ENCODE measurements around the gene NFIA.

NFIA gene

DNA sequence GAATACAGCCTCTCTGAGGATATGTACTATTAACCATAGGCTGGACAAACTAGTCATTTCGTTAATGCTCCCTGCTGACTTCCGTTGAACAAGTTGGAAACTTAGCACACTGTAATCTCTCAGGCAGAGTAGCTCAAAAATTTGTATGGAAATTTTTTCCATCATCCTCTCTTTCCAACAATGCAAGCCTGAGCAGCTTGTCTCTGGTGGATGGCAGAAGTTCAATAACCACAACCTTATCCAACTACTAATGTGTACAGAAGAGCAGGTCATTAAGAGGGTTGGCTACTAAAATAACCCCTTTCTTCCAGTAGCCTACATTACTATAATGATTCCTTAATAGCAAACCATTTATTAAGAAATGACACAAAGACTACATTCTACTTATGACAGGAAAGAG lies 262.3 kb downstream of the NFIA start:
- DNase-seq, result no peak

DNA sequence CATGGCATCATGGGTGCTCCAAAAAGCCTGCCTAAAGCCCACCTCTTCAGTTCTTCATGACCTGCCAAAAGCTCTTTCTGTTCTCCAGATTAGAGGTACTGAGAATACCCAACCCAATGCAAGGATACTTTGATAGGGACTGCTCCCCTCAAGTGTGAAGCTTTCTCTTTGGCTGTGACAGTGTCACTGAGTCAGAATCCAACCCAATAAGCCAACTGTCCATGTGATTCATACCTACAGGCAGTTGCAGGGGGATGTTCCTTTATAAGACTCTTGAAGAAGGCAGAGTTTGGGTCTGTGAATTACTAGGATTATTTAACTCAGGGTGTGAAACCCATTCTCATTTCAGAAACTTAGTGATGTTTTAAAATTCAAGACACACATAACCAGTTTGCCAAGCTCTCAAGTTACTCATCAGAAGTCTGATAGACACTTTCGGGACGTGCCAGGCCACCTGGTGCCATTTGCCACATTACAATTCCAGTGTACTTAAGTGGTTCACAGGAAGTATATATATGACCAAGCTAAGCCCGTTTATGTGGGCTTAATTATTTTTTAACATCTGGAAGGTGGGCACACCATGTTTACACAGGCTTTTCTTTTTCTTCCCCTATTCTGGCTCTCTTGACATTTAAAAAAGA lies 265.8 kb downstream of the NFIA start:
- DNase-seq, result no peak

DNA sequence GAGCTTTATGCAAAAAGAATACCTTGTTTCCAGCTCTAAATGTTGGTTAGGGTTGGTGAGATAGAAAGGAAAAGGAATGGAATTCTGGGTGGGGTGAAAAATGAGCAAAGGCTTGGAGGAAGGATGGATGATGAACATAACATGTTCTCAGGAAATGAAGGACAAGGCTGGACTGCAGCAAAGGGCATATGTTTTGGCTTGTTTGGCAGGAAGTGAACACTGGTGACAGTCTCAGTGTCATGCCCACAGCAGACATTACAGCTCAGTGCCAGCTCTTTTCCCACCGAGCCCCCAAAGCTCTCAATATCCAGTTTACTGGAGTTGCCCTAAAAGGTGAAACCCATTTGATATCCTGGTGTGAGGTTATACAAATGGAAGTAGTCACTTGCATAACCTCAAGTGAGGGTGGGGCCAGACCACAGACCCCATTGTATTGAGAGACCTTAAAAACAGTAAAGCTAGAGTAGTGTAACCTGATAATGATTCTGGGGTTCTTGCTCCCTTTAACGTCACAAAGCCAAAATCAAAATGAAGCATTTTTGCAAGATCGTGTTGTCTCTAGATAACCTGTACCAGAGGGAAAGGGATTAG lies 270.6 kb downstream of the NFIA start:
- DNase-seq, result no peak

DNA sequence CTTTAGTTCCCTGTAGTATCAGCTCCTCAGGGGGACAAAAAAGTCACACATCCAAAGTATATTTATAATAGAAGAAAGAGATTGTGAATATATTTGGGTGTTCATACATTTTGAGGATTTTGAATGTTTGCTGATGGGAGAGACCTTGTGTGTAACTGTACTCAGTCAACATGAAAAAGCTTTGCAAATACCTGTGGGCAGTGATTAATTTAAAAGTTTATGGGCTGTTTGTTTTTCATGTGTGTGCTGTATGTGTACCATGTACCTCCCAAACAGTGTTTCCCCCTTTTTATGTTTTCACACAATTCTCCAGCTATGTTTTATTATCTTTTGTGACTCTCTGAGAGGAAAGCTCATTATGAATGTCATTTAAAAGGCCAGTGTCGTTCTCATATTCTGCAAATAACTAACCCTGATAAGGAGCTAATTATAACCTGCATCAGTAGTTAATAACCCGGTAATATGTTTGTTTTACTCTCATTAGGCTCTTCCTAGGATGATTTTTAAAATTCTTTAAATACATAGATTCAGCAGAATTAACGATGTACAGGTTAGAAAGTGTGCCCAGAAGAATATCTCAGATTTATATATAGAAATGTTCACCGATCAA lies 271.5 kb downstream of the NFIA start:
- DNase-seq, result no peak

DNA sequence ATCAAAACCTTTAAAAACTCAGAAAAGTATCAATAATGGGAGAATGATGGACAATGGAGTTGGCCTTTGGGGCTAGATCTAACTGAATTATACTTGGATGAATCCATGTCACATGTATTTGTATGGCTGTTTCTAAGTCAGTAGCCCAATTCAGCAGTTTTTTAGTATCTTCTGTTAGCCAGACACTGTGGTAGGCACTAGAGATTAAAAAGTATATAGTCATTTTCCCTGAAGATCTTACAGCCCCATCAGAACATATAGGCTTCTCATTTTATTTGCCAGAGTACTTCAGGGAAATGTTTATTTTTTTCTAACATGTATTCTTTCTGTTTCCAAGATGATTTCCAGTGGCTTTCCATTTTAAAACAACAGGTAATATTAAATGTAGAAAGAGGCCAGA lies 273.7 kb downstream of the NFIA start:
- DNase-seq, result no peak

DNA sequence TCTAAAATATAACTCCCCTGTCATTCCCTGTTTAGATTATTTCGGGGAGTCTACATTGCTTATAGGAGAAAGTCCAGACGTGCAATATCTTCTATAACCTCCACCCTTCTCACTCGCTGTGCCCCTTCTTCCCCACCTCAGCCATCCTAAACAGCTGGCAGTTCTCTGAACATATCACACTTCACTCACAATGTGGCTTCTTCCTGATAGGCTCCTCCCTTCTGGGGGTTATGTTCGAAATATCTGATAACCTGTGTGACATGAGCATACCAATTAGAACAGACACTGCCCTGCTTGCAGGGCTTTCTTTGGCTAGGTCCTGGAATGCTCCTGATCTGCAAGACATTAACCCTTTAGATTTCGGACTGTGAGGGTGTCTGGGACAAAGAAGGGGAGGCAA lies 274.6 kb downstream of the NFIA start:
- DNase-seq, result no peak

DNA sequence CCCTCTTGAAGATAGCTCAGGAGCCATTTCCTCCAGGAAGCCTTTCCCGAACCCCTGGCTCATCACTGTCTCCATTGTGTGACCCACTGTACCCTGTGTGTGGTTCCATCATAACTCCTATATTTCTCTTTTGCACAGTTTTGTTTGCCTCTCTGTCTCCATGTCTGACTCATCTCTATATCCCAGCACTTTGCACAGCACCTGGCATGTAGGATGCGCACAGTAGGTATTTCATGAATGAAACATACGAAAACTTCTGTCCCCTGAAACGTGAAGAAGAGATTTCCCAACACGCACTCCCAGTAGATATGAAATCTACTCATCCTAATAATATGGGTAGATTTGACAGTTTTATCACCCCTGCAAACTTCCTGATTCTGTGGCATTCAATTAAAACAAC lies 275.2 kb downstream of the NFIA start:
- DNase-seq, result no peak

DNA sequence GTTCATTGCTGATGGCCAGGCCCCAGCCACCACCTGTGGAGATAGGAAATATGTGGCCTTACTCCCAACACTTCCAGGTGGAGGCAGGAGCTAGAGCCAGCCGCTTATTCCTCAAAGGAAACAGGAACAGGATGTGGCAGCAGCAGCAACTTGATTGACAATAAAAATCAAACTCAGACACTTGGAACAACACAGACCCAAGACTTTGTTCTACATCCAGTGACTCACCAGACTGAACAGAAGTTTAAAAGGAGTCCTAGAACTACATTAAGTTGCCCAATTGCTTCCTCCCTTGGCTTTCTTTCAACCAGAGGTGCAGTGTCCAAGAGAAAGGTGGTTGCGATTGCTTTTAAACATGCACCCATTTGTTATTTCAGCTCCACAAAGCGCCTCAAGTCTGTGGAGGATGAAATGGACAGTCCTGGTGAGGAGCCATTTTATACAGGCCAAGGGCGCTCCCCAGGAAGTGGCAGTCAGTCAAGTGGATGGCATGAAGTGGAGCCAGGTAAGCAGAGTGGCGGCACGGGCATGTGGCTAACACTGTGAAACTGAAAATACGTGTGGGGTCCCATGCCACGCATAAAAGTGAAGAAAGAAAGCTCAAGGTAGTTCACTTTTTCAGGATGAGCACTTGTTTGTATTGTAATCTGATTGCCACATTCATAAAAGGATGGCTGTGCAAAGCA lies 276.6 kb downstream of the NFIA start:
- DNase-seq, result no peak

DNA sequence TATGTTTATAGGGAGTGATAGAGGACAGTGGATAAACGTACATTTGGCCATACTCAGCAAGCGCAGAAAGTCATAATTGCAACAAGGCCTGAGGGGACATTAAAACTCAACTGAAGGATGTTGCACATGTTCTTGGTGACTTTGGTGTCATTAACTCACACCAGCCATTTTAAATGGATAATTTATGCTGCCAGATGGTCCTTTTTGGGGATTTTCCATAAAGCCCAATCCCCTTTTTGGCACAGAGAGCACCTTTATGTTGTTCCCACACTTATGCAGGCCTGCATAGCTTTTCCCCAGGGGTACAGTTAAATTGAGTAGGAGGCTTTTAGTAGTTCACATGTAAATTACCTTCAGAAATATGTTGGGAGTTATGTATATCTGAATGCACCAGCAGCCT lies 279.6 kb downstream of the NFIA start:
- DNase-seq, result no peak

DNA sequence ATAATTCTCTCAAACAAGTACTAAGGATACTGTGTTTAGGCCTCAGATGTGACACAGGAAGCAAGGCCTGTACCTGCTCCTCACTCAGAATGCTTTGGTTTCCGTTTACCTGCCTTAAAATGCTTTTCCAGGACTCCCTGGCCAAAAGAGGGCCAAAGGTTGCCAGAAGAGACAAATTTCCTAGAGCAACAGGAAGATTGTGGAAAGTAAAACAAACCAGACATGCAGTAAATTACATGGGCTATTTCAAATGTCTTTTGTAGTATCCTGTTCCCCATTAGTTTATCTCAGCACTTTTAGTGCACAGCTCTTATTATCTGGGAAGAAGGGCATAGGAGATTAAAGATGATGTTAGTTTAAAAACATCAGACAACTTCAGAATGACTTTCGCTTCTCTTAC lies 280.0 kb downstream of the NFIA start:
- no peak for DNase-seq

DNA sequence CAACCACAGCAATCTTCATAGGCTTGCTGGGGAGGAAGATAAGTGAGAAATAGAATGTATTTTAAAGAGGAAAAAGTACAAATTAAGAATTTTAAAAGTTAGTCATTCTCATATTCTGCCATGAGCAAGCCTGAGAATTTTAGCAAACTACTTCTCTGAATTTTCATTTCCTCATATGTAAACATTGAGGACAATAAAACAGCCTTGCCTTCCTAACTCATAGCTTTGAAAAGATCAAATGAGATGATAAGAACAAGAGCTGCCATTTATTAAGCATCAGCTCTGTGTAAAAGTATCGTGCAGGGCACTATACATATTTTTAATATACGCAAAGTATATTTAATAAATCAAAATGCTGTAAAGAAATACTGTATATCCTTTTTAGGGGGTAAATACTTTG lies 286.0 kb downstream of the NFIA start:
- DNase-seq, result no peak

DNA sequence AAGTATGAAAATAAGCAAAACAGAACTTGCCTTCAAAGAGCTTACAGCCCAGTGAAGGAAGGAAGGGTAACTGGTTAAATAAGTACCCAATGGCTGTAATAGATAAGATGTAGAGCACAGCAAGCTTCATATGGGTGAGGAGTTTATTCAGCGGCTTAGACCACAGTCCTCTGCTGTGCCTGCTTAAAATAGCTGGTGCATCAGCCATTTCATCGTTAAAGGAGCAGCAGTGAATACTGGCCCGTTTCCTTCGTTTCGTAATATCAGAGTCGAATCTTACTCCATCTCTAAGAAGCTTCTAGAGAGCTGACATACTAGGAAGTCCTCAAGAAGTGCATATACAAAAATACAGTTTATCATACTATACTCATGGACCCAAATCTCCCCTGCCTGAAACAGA lies 286.5 kb downstream of the NFIA start:
- DNase-seq, result no peak

DNA sequence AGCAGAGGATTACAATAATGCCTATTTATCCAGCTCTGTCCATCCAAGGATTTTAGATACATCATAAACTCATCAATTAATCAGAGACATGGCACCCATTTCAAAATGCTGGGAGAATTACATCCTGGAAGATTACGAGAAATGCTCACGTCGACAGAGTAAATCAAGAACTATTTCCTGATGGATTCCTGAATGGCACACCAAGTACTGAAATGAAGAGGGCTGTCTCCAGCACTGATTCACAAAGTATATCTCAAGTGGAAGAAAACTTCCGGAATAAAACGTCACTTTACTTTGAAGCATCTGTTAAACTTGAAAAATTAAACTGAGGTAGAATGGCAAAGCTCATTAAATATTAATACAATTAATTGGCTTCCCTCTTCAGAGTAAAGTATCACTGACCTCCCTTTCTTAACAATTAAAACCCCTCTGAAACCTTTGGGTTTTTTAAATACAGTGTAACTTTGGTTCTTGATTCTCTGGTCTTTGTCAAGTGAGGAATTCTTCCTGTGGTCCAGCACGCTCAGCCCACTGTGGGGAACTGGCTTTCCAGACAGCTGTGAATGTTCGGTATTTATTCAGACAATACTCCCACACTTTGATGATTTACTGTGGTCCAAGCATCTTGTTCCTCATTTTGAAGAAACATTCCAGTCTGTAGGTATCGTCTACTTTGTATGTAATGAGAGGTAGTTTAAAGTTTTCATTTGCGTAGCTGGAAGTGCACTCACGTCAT lies 288.0 kb downstream of the NFIA start:
- DNase-seq, result no peak

DNA sequence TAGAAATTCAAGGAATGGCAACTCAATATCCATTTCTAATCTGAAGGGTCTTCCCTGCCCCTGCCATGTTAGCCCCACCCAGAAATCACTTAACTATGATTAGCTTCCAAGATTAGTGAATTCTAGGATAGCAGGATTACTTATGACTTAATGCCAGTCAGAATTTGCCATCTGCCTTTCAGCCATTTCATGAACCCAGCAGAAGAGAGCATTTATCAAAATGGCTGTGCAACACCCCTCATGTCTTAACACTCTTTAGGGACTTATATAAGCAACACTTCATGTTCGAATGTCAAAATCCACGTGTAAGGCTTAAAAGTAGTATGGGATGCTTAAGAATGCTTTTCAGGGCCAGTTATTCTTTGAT lies 288.5 kb downstream of the NFIA start:
- DNase-seq, result no peak

DNA sequence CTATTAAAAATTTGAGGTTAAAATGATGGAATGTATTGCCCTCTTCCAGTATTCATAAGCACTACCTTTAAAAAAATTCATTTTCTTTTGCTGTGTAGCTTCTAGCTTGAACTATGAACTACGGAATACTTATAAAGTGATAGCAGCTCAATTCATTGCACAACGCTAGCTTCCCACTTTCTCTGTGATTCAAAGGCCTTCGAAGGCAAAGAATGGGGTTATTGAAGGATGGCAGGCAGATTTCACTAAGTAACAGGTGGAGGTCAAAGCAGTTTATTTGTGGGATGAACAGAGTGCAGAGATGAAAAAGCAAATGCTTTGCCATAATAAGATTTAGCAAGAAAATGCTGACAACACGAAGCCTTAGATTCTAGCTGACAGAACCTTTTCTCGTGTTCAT lies 290.6 kb downstream of the NFIA start:
- DNase-seq, result no peak

DNA sequence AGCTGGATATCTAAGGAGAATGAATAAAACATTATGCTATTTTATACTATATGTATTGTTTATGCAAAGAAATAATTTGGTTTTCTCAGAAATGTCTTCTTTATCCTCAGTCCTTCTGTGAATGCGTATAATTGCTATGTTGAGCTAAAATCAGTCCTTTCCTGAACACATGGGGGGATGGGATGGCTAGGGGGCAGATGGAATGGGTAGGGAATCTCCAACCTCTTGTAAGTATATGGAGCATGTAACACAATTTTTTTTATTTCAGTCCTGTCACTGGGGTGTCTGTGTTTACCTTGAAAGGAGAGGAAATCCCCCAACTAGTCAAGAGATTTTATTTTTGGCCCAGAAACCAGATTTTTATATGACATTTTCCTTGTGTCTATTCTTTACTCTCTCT lies 291.8 kb downstream of the NFIA start:
- no peak for DNase-seq

DNA sequence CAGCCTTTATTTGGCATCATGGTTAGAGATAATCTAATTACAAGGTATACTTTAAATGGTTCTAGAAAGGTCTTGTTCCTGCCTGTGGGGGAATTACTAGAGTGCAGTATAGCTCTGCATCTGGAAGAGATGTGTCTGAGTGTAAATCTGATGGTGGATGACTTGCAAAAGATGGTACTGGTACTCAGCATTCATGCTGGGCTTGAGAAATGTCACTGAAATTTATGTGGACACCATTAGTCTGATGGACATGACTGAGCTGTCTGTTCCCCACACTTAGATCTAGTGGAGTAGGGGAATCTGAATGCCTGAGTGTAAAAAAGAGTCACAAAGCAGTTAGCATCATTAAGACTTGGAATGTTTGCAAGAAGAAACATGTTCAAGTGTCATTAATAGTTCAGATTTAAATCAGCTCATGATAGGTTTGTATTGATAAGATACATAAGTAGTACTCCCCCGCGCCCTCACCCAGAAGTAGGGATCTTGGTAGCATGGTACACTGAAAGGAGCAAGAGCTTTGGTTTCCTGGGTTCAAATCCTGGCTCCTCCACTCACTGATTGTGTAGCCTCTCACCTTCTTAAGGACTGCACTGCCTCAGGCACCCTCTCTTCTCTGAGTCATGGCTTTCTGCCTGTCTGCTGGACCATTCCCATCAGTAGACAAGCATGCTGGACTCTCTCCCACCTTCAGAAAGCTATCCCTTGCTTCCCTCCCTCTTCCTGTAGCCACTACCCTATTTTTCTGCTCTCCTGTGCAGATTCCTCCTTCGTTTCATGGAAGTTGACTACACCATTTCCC lies 292.9 kb downstream of the NFIA start:
- no peak for DNase-seq

DNA sequence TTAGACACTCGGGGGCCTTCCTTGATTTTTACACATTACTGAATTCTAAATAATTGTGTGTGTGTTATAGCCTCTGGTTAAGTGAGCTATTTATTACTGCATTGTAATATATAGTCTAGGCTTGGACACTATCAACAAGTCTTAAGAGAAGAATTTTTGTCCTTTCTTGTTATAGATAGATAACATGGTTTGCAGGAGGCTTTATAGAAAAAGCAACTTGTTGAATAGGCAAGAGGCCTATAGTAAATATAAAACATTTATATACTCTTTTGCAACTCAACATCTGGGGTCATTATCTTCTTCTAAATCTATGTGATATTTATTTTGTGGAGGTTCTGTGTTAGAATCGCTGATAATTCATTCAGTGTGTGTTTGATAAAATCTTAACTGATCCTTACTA lies 293.8 kb downstream of the NFIA start:
- DNase-seq, result no peak

DNA sequence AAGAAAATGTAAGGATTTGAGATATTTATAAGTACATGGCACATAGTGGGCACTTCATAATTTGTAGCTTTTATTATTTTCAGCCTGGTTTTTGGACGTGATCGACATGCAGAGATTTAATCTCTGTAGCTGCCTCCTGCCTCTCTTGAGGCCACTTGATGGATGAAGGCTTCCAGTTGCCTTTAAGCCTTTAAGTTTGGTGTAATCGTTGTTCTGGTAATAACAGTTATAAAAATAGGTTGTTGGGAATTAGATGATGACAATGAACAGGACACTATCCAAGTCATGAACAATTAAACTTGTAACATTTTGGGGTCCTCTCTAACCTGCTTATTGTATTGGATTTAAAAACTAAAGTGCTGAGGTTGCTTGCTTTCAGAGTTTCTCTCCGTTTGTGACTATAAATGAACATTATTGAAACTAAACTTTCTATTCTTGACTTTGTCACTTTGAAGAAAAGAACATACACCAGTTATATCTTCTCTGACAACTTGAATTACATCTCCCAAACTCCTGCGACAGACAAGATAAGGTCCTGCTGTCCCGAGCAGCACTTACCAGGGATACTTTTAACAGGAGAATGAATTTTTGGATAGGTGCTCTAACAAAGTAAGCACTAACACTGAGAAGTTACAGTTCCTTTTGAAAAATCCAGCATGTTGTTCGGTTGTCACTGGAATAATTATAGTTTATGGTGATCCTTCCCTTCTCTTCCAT lies 295.0 kb downstream of the NFIA start:
- no peak for DNase-seq

DNA sequence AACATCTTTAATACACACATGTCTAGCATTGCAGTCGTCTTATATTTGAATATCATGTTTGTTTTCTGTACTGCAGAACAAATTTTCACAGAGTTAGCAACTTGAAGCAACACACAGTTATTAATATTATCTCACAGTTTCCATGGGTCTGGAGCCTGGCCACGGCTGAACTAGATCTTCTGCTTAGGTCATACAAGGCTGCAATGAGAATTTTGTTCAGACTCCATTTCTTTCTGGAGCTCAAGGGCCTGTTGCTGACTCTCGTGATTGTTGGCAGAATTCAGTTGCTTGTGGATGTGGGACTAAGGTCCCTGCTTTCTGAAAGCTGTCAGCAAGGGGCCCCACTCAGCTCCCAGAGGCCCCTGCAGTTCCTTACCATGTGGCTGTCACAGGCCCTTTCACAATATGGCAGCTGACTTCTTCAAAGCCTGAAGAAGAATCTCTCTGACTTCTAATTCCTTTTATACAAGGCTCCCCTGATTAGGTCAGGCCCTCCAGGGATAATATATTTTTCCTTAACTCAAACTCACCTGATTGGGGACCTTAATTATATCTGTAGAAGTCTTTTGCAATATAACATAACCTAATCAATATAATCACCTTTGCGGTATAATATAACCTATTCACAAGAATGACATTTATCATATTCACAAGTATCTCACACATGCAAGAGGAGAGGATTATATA lies 296.3 kb downstream of the NFIA start:
- no peak for DNase-seq

DNA sequence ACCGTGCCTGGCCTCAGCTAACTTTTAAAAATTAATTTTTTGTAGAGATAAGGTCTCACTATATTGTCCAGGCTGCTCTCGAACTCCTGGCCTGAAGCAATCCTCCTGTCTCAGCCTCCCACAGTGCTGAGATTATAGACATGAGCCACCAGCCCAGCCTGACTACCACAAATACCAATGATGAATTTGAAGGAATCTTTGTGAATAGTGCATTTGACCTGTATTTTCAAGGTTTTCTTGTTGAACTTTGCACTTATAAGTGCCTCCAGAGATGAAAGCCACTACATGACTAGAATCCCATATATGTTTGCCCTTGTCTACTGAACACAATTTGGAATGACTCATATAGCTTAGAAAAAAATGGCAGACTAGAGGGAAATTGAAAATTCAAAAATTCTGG lies 297.3 kb downstream of the NFIA start:
- DNase-seq, result no peak

DNA sequence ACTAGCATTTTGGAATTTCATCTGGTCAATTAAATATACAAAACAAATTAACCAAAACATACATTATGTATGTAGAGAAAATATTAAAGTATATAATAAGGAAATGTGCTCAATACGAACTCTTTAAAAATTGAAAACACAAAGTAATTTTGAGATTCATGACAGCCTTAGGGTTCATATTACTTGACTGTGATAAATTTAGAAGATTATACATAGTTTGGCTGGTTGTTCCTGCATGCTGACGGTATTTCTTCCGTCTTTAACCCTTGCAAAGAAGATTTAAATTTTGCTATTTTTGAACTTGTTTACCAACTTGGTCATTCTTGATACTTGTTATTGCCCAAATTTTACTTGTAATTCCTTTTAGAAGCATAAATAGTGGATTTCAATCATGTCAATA lies 298.2 kb downstream of the NFIA start:
- DNase-seq, result no peak

All from stimulated activated CD4-positive, alpha-beta T cell treated with anti-CD3 and anti-CD28 coated beads, Interleukin-4, amount 100 ng/mL, for 24 hours (primary cell).